Hepatocyte (in vitro differentiated cells): ENCODE measurements around the gene DNAH3. TPM values are rescaled to one million over a fixed set of nuclear protein-coding genes. Genes with fewer than 3 reads are reported as not detected.
"Not testable (repeated sequence)": the region's sequence is repeated elsewhere in the genome, so short reads cannot be mapped to it uniquely, and the experiment has no call there.

Experiments used
- DNase-seq: peaks from one replicate; pipeline ENCODE4 v3.0.0-alpha.2; 2016; ENCODE audit warnings: low spot score
- H2AFZ ChIP-seq: fragments of 200-600 bp; sonication (generic); 2 replicates; pipeline ENCODE4 v1.6.0; 2016; ENCODE audit warnings: antibody characterized with exemption, mild to moderate bottlenecking
- H3K27ac ChIP-seq: fragments of 200-600 bp; sonication (generic); 2 replicates; pipeline ENCODE4 v1.5.1; 2016; ENCODE audit warnings: mild to moderate bottlenecking
- H3K27me3 ChIP-seq: fragments of 200-600 bp; sonication (generic); 2 replicates; pipeline ENCODE4 v1.6.1; 2016
- H3K36me3 ChIP-seq: fragments of 200-600 bp; sonication (generic); replicated peaks from 2 replicates; pipeline ENCODE4 v1.5.1; 2016; ENCODE audit warnings: low read depth; ENCODE audit not compliant: insufficient read depth
- H3K4me1 ChIP-seq: fragments of 200-600 bp; sonication (generic); 2 replicates; pipeline ENCODE4 v1.5.1; 2016; ENCODE audit warnings: mild to moderate bottlenecking, moderate library complexity; ENCODE audit not compliant: insufficient read depth
- H3K4me2 ChIP-seq: fragments of 200-600 bp; sonication (generic); 2 replicates; pipeline ENCODE4 v1.6.0; 2016
- H3K4me3 ChIP-seq: fragments of 200-600 bp; sonication (generic); 2 replicates; pipeline ENCODE4 v1.5.1; 2016; ENCODE audit warnings: mild to moderate bottlenecking
- H3K79me2 ChIP-seq: fragments of 200-600 bp; sonication (generic); 2 replicates; pipeline ENCODE4 v1.6.0; 2017; ENCODE audit warnings: mild to moderate bottlenecking
- H3K9me2 ChIP-seq: fragments of 200-600 bp; sonication (generic); replicated peaks from 2 replicates; pipeline ENCODE4 v1.6.0; 2017; ENCODE audit warnings: mild to moderate bottlenecking; ENCODE audit not compliant: insufficient read depth
- H3K9me3 ChIP-seq: fragments of 200-600 bp; sonication (generic); 2 replicates; pipeline ENCODE4 v1.5.1; 2016; ENCODE audit warnings: low read depth, mild to moderate bottlenecking
- H4K20me1 ChIP-seq: fragments of 200-600 bp; sonication (generic); 2 replicates; pipeline ENCODE4 v1.6.0; 2016; ENCODE audit warnings: mild to moderate bottlenecking; ENCODE audit not compliant: insufficient read depth, poor library complexity, severe bottlenecking
- EZH2 ChIP-seq: fragments of 200-600 bp; sonication (generic); IDR thresholded peaks from 2 replicates; pipeline ENCODE4 v1.6.1; 2016; ENCODE audit warnings: antibody characterized with exemption, mild to moderate bottlenecking, borderline replicate concordance
- EZH2phosphoT487 ChIP-seq: fragments of 200-600 bp; sonication (generic); IDR thresholded peaks from one replicate; pipeline ENCODE4 v1.6.1; 2018; ENCODE audit warnings: antibody characterized with exemption, mild to moderate bottlenecking, low read depth, moderate library complexity; ENCODE audit not compliant: unreplicated experiment, severe bottlenecking
- WGBS: methylation state at CpG from one replicate; pipeline ENCODE4 v1.1.6; 2016; ENCODE audit warnings: low lambda C conversion rate; ENCODE audit errors: missing lambda C conversion rate; 5-methylcytosine and 5-hydroxymethylcytosine counted together
- polyA plus RNA-seq: library from polyadenylated mRNA; unstranded; fragments of >200 nt; fragmentation: Nextera tagmentation; extraction: Ambion mirVana; gene quantifications from 2 replicates; pipeline ENCODE4 v1.2.1, GENCODE V29; 2016
- total RNA-seq: library from RNA; depleted of rRNA; stranded (reverse); fragments of >200 nt; gene quantifications from 2 replicates; pipeline ENCODE4 v1.2.3, GENCODE V29; 2014
- TF ChIP-seq, protein P1 (sequence below): fragments of 200-600 bp; sonication (generic); IDR thresholded peaks from 2 replicates; pipeline ENCODE4 v1.5.1; 2016; ENCODE audit warnings: antibody characterized with exemption, mild to moderate bottlenecking; ENCODE audit not compliant: poor library complexity

Gene DNAH3
- total and polyA plus RNA-seq, 2 experiments from 2014 or later = 0.33 to 0.37 TPM

DNA sequence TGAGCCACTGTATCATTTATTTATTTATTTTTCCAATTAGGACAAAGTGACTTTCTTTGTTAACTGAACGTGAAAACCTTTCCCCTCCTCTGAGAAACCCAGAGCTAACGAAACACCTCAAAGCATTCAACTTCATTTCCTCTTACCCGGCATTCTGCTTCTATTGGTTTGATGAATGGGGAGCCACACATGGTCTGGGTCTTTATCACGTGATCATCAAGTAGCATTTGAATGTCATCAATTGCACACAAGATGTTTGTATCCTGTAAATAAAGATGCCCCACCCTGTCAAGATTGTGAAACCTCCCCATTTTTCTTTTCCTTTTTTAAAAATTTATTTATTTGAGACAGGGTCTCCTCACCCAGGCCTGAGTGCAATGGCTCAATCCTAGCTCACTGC lies 80.1 kb downstream of the DNAH3 start:
- TF ChIP-seq EZH2phosphoT487 (no peak), EZH2 (no peak)
- TF ChIP-seq, protein P1, sequence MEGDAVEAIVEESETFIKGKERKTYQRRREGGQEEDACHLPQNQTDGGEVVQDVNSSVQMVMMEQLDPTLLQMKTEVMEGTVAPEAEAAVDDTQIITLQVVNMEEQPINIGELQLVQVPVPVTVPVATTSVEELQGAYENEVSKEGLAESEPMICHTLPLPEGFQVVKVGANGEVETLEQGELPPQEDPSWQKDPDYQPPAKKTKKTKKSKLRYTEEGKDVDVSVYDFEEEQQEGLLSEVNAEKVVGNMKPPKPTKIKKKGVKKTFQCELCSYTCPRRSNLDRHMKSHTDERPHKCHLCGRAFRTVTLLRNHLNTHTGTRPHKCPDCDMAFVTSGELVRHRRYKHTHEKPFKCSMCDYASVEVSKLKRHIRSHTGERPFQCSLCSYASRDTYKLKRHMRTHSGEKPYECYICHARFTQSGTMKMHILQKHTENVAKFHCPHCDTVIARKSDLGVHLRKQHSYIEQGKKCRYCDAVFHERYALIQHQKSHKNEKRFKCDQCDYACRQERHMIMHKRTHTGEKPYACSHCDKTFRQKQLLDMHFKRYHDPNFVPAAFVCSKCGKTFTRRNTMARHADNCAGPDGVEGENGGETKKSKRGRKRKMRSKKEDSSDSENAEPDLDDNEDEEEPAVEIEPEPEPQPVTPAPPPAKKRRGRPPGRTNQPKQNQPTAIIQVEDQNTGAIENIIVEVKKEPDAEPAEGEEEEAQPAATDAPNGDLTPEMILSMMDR = no peak
- Histone ChIP-seq H3K4me2 (no peak overlapping the region), H3K27me3 (no peaks in the 10 kb centered on the region), H3K36me3 (no peaks in the 10 kb centered on the region), H3K27ac (no peak overlapping the region), H2AFZ (no peak overlapping the region), H3K9me2 (no peaks in the 10 kb centered on the region), H3K79me2 (no peaks in the 10 kb centered on the region), H3K4me3 (no peak overlapping the region), H4K20me1 (no peaks in the 10 kb centered on the region), H3K9me3 (no peaks in the 10 kb centered on the region), H3K4me1 (no peaks in the 10 kb centered on the region)
- WGBS = 90% methylated on average over 4 of the region's 4 CpGs
- DNase-seq = no peak

DNA sequence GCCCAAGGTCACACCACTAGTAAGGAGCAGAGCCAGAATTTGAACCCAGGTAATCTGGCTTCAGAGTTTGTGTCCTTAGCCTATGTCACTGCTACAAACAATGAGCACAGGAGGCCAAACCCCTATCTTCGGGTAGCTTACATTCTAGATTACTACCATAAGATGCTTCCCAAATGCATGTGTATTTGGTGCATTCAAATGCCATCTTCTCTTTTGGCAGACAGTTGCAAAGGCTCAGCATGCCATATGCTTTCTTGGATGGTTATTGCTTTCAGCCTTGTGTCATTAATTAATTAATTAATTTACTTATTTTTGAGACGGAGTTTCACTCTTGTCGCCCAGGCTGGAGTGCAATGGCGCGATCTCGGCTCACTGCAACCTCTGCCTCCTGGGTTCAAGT lies 80.7 kb downstream of the DNAH3 start:
- DNase-seq = no peak
- 92% methylated on average over 6 of the region's 6 CpGs for WGBS
- Histone ChIP-seq H3K27ac (no peak overlapping the region), H3K4me3 (no peak overlapping the region), H3K36me3 (no peaks in the 10 kb centered on the region), H2AFZ (no peak overlapping the region), H3K4me2 (no peak overlapping the region), H3K9me3 (no peaks in the 10 kb centered on the region), H3K4me1 (no peaks in the 10 kb centered on the region), H3K27me3 (no peaks in the 10 kb centered on the region), H3K79me2 (no peaks in the 10 kb centered on the region), H4K20me1 (no peaks in the 10 kb centered on the region), H3K9me2 (no peaks in the 10 kb centered on the region)
- TF ChIP-seq EZH2 = no peak
- no peak for TF ChIP-seq EZH2phosphoT487
- TF ChIP-seq, protein P1 = no peak

DNA sequence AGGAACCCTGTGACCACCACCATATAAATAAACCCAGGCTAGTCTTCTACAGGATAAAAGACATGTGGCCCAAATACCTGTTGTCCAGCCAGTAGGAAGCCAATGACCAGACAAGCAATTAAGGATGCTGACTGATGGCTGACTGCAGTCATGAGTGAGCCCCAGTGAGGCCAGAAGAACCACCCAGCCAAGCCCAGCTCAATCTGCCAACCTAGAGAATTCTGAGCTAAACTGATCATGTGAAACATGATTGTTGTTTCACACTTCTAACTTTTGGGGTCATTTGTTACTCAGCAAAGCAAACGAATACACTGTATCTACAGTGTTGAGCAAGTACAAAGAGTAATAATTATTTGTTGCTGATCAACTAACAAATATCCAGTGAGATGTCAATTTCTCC lies 86.4 kb downstream of the DNAH3 start:
- H3K4me3 ChIP-seq = no peak overlapping the region
- no peak overlapping the region for H3K4me2 ChIP-seq
- TF ChIP-seq, protein P1 = no peak
- no peaks in the 10 kb centered on the region for H3K9me2 ChIP-seq
- no peak overlapping the region for H3K27ac ChIP-seq
- H3K79me2 ChIP-seq = no peaks in the 10 kb centered on the region
- DNase-seq = no peak
- no peaks in the 10 kb centered on the region for H3K36me3 ChIP-seq
- H3K9me3 ChIP-seq = no peaks in the 10 kb centered on the region
- H3K4me1 ChIP-seq = no peaks in the 10 kb centered on the region
- H2AFZ ChIP-seq = no peak overlapping the region
- H3K27me3 ChIP-seq = no peaks in the 10 kb centered on the region
- WGBS = 85% methylated on average over 1 of the region's 1 CpG
- H4K20me1 ChIP-seq = no peaks in the 10 kb centered on the region

DNA sequence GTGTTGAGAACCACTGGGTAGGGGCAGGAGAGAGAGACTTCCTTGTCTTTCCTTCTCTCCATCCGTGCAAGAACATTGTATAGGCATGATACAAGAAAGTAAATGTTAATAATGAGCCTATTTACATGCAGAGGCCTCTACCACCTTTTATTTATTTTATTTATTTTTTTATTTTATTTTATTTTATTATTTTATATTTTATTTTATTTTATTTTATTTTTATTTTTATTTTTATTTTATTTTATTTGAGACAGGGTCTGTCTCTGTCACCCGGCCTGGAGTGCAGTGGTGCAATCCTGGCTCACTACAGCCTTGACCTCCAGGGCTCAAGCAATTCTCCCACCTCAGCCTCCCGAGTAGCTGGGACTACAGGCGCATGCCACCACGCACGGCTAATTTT lies 87.3 kb downstream of the DNAH3 start:
- not testable (repeated sequence) for H3K4me2 ChIP-seq, H3K4me1 ChIP-seq, H3K36me3 ChIP-seq, H4K20me1 ChIP-seq, H3K27me3 ChIP-seq, H3K9me2 ChIP-seq, H3K79me2 ChIP-seq, H3K9me3 ChIP-seq, H2AFZ ChIP-seq, H3K27ac ChIP-seq, DNase-seq, H3K4me3 ChIP-seq
- WGBS = 93% methylated on average over 6 of the region's 6 CpGs
